Erythroblast (primary cell): ENCODE data around the gene LHFPL6.

Source experiments
- GATA1 ChIP-seq: IDR thresholded peaks from 2 replicates; pipeline ENCODE4 v1.6.1; 2011; ENCODE audit warnings: low read depth, mild to moderate bottlenecking, control low read depth, low read length, moderate library complexity
- POLR2A ChIP-seq: IDR thresholded peaks from 2 replicates; pipeline ENCODE4 v1.6.1; 2011; ENCODE audit warnings: mild to moderate bottlenecking, low read length

- TF ChIP-seq POLR2A (no peak), GATA1 (no peak)
These were observed 150.2 kb downstream of the LHFPL6 start for GRCh38 chr13:39452834-39453233.
